ENCODE measurements around the gene LRRC28.
"Not testable (repeated sequence)": the region's sequence is repeated elsewhere in the genome, so short reads cannot be mapped to it uniquely, and the experiment has no call there.

The LRRC28 gene

GRCh38 chr15:99250857-99251841, at the start of gene LRRC28:
TSS of gene LRRC28 (plus strand) at chr15:99251481. CDS start at chr15:99255958, 4,477 bp downstream.
- DNase-seq (ENCODE audit: extremely low read depth in 1 of 2, low read depth in 1 of 2): peak; percentile 93 to 95

DNA sequence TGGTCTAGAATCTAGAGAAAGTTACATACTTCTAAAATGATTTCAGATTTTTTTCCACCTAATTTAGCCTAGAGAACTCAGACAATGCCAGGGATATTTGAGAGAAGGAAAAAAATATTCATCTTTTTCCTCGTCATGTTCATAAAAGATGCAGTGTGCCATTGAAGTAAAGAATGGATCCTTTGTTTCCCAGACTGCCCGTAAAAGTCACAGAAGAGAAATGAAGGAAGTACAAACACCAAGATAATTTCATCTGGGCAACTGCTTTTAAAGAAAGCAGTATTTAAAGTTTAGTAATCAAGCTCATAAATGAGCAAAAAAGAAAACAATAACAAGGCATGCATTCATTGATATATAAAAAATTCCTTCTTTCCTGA, 49.1 kb upstream of the LRRC28 start:
- DNase-seq (ENCODE audit: extremely low read depth in 1 of 2, low read depth in 1 of 2): no peak

DNA sequence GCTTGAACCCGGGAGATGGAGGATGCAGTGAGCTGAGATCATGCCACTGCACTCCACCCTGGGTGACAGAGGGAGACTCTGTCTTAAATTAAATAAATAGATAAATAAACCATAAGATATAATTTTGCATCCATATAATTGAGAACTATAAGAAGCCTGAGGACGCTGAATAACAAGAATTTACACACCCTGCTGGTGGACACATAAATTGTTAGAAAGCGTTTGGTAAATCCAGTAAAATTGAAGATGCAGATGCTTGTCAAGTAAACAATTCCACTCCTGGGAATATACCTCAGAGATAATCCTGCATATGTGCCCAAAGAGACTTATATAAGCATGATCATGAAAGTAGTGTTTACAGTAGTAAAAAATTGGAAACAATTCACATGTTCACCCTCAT, 43.6 kb upstream of the LRRC28 start:
- no peak for DNase-seq (ENCODE audit: extremely low read depth in 1 of 2, low read depth in 1 of 2)

DNA sequence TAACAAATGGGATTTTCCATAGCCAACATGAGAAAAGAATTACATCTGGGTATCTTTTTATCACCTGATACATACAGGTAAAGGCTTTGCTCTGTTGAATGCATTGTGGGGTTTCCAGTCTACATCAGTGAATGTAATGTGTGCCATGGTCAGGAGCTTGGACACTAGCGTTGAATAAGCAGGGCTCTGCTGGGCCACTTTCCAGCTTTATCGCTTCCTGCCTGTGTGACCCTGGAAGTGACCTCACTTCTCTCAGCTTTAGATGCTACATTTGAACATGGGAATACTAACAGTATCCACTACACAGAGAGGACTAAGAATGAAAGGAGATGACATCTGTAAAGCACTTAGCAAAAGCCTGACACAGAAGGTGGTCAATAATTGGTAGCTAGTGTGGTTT, 42.0 kb upstream of the LRRC28 start:
- DNase-seq (ENCODE audit: extremely low read depth in 1 of 2, low read depth in 1 of 2): no peak

DNA sequence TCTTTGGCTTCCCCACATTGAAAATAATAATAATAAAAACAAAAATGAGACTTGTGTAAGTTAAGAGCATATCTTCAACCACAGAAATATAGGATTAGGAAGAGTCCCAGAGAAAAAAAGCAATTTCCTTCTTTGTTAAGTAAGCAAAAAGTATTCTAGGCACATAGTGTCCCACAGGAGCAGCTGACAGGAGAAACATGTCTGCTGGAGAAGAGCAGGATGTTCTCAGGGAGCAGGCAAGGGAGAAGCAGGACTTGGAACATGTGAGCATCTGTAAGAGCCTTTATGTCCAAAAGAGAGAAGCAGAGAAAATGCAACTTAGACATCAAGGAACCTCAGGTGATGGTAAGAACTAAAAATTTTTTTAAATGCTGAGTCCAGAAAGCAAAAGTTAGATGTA, 40.9 kb upstream of the LRRC28 start:
- no peak for DNase-seq (ENCODE audit: extremely low read depth in 1 of 2, low read depth in 1 of 2)

DNA sequence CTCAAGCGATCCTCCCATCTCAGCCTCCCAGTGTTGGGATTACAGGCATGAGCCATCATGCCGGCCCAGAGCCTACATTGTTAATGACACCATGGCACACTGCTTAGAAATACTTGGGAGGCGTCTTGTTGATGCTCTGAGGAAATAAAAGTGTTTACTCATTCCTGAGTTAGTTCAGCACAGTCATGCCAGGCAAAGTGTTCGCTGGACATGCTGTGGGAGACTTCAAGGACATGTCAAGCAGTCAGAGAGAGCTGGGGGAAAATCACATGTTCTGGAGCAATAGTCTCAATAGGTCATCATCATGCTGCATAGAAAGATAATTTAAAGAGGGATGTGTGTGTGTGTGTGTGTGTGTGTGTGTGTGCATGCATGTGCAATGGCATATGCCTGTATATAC, 39.4 kb upstream of the LRRC28 start:
- DNase-seq (ENCODE audit: extremely low read depth in 1 of 2, low read depth in 1 of 2): no peak

GRCh38 chr15:99212406-99212805, 38.9 kb upstream of the LRRC28 start:
- DNase-seq (ENCODE audit: extremely low read depth in 1 of 2, low read depth in 1 of 2): no peak

DNA sequence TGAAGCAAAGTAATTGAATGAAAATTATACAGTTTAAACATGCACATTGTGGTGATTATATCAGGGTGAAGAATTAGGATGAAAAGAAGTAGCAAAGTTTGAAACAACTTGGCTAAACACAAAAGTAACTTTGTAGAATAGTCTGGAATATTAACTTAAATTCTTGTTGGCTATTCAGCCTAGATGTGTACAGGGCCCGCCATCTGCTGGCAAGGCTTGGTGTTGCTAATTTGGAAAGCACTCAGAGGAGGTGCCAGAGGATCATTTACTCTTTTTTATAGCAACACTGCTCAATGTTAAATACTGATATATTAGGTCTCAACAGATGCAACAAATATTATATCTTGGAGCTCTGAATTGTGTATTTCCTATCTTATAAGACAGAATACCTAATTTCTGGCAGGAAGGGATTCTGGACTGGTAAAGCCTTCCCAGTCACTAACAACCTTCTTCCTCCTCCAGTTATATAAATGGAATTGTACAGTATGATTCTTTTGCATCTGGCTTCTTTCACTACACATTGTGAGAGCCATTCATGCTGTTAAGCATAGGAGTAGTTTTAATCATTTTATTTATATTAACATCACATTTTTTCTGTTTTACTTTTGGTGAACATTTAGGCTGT, 38.0 kb upstream of the LRRC28 start:
- DNase-seq (ENCODE audit: extremely low read depth in 1 of 2, low read depth in 1 of 2): peak; percentile 1 to 37

DNA sequence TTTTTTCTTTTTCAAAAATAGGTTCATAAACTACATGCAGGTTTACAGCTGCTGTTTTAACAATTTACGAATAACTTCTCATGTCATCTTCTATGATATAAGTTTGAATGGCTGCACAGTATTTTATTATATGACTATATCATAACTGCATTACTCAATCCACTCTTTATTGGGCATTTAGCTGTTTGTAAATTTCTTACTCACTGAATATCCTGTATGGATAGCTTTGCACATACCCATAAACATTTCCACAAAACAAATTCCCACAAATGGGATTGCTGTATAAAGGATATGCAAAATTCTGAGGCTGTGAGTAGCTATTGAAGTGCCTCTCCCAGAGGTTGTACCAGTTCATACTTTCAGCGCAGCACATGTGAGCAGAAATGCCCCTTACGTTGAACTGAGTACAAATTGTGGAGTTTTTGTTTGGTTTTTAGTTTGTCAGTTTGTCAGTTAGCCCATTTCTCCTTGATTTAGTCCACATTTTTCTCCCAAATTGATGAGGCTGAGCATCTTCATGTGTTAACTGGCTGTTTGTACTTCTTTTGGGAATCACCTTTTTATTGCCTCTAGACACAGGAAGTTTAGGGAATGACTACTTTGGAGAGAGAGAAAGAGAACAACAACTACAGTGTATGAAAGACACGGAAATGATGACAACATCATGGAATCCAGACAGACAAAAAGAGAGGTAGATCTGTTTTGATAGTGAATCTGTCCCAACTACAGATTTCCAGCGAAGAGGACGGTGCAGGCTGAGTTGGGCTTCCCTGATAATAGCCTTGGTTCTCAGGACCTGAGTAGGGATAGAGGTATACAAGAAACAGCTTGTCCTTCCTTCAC, 26.7 kb upstream of the LRRC28 start:
- no peak for DNase-seq (ENCODE audit: extremely low read depth in 1 of 2, low read depth in 1 of 2)

DNA sequence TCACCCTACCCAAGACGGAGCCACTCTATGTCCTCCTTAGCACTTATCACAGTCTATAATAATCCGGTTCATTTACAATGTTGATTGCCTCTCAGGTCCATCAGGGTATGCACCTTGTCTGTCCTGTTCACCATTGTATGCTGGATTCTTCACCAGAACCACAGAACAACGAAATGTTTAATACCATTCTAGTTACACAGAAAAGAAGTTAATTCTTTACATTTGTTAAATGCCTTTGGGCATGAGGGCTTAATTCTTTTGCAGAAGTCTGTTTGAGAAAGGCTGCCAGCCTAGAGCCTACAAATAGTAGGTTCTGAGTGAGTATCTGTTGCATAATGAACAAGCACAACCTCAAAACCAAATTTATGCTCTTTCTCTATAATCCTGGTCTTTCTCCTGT, 24.5 kb upstream of the LRRC28 start:
- DNase-seq (ENCODE audit: extremely low read depth in 1 of 2, low read depth in 1 of 2): no peak

DNA sequence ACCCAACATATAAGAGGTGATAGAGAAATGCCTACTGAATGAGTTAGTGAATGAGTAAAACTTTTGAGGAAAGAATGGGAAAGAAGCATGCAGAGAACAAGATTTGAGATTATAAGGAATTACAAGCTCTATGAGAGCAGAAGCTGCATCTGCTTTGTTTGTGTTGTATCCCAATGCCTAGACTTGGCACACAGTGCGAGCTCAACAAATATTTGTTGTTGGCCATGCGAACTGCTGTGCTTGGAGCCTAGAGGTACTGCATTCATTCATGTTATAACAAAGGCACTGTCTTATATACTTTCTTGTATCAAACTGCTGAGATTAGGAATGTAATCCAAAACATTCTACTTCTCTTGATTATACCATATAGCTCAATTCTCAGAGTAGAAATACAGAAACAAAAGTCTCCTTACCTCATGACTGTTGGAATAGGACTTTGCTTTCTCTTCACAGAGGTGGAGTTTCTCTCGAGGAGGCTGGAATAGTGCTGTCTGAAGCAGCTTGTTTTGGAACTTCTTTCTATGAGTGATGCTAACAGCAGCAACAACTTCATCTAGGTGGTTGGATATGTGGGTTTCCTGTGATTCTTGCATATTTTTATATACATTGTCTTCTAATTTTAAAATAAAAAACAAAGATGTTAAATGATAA, 23.0 kb upstream of the LRRC28 start:
- no peak for DNase-seq (ENCODE audit: extremely low read depth in 1 of 2, low read depth in 1 of 2)

DNA sequence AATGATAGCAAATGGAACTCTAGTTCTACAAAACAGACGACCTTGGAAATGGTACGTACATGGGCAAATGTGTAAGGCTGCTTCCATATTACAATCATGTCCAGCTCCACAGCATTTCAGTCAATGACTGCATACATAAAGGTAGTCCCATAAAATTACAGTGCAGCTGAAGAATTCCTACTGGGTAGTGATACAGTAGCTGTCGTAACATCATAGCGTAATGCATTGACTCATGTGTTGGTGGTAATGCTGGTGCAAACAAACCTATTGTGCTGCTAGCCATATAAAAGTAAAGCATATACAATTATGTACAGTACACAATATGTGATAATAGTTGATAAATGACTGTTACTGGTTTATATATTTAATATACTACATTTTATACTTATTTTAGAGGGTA, 20.4 kb upstream of the LRRC28 start:
- no peak for DNase-seq (ENCODE audit: extremely low read depth in 1 of 2, low read depth in 1 of 2)

DNA sequence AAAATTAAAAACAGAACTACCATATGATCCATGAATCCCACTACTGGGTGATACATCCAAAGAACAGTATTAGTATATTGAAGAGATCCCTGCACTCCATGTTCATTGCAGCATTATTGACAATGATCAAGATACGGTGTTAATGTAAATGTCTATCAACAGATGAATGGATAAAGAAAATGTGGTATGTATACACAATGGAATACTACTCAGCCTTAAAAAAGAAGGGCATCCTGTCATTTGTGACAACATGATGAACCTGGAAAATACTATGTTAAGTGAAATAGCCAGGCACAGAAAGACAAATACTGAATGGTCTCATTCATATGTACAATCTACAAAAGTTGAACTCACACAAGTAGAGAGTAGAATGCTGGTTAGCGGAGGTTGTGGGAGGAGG, 18.5 kb upstream of the LRRC28 start:
- no peak for DNase-seq (ENCODE audit: extremely low read depth in 1 of 2, low read depth in 1 of 2)

- not testable (repeated sequence) for DNase-seq (ENCODE audit: extremely low read depth in 1 of 2, low read depth in 1 of 2)
These were observed 17.1 kb upstream of the LRRC28 start for GRCh38 chr15:99234160-99234559.

DNA sequence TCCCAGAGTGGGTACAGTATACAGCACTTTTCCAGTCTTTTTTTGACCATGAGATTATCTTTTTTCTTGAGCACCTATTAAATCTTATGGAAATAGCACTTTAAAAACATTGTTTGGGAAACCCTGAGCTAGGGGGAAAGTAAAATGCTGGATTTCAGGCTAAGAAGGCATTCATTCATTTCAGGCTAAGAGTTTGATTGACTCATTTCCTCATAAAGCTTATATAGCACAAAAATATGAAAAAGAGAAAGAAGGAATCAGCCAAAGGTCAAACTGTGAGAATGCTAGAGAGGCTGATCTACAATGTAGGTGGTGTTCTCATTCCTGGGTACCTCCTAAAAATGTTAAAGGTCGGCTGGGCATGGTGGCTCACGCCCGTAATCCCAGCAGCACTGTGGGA, 12.4 kb upstream of the LRRC28 start:
- no peak for DNase-seq (ENCODE audit: extremely low read depth in 1 of 2, low read depth in 1 of 2)

GRCh38 chr15:99239545-99240198, 11.6 kb upstream of the LRRC28 start:
- DNase-seq (ENCODE audit: extremely low read depth in 1 of 2, low read depth in 1 of 2): no peak

GRCh38 chr15:99241752-99242151, 9.5 kb upstream of the LRRC28 start:
- no peak for DNase-seq (ENCODE audit: extremely low read depth in 1 of 2, low read depth in 1 of 2)

DNA sequence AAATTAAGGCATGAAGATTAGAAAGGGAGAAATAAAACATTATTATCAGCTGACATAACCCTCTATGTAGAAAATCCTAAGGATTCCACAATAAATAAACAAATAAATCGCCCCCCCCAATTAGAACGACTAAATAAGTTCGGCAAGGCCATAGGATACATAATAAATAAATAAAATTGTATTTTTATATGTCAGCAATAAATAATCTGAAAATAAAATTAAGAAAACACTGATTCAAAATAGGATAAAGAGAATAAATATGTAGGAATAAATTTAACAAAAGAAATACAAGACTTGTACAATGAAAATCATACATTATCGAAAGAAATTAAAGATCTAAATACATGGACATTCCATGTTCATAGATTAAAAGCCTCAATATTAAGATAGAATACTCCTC, 7.0 kb upstream of the LRRC28 start:
- no peak for DNase-seq (ENCODE audit: extremely low read depth in 1 of 2, low read depth in 1 of 2)

GRCh38 chr15:99247062-99247461, 4.2 kb upstream of the LRRC28 start:
- DNase-seq (ENCODE audit: extremely low read depth in 1 of 2, low read depth in 1 of 2): no peak

GRCh38 chr15:99248000-99248715, 3.1 kb upstream of the LRRC28 start:
- no peak for DNase-seq (ENCODE audit: extremely low read depth in 1 of 2, low read depth in 1 of 2)

Data from stimulated activated CD8-positive, alpha-beta memory T cell treated with anti-CD3 and anti-CD28 coated beads, Interleukin-7, amount 100 ng/mL, for 48 hours (primary cell).